D721Med (cell line): ENCODE measurements around the gene TRIM69.
"Not testable (repeated sequence)": the region's sequence is repeated elsewhere in the genome, so short reads cannot be mapped to it uniquely, and the experiment has no call there.

Source experiments
- DNase-seq: peaks from one replicate; pipeline ENCODE4 v3.0.0; 2011; ENCODE audit warnings: low spot score; ENCODE audit not compliant: insufficient read length
- FAIRE-seq: peaks from 2 replicates; lab custom pipeline; 2011; peaks lifted over from hg19 to GRCh38; lab: Jason Lieb, UNC
- CTCF ChIP-seq: IDR thresholded peaks from 2 replicates; pipeline ENCODE4 v1.5.1; 2012; ENCODE audit warnings: mild to moderate bottlenecking, control low read depth; ENCODE audit not compliant: insufficient read depth; ENCODE audit errors: missing control alignments

Gene TRIM69

DNA sequence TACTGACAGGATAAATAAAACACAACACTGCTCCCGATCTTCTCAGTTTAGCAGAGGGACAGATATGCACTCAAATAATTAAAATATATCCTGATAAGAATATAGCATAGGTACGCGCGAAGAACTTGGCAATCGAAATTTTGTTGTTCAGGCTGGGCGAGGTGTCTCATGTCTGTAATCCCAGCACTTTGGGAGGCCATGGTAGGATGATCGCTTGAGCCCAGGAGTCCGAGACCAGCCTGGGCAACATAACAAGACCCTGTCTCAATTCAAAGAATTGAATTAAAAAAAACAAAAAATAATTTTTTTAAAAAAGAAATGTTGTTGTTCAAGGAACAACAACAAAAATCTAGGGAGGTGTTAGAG lies 17.4 kb upstream of the TRIM69 start:
- no peak for TF ChIP-seq CTCF
- no peak for FAIRE-seq
- DNase-seq, result no peak

DNA sequence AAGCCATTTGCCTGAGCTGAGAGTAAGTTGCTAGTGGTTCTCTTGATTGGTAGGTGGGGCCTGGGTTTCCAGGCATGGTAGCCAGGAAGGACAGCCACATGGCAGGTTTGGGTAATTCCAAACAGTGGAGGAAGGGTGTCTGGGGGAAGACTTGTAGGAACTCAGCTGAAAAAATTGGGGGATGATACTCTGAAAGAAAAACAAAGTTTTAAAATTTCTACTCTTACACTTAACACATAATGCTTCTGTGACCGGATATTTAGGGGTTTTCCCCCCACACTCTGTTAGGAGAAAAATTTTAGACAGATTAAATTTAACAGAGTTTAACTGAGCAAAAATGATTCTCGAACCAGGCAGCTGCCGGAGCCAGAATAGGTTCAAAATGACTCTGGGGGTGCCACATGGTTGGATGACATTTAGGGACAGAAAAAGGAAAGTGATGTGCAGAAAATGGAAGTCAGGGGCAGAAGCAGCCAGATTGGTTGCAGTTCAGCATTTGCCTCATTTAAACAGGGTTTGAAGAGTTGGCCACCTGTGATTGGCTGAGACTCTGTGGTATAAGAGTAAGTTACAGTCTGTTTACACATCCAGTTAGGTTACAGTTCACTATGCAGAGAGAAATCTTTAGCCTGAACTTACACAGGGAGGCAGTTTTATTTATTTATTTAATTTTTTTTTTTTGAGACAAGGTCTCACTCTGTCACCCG lies 16.9 kb upstream of the TRIM69 start:
- no peak for TF ChIP-seq CTCF
- FAIRE-seq (no peak), DNase-seq (no peak)

DNA sequence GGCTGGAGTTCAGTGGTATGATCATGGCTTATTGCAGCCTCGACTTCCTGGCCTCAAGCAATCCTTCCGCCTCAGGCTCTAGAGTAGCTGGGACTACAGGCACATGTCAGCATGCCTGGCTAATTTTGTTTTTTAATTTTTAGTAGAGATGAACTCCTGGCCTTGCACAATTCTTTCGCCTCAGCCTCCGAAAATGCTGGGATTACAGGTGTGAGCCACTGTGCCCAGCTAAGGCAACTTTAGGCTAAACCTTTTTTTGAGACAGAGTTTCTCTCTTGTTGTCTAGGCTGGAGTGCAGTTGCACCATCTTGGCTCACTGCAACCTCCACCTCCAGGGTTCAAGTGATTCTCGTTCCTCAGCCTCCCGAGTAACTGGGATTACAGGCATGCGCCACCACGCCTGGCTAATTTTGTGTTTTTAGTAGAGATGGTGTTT lies 16.3 kb upstream of the TRIM69 start:
- not testable (repeated sequence) for FAIRE-seq

DNA sequence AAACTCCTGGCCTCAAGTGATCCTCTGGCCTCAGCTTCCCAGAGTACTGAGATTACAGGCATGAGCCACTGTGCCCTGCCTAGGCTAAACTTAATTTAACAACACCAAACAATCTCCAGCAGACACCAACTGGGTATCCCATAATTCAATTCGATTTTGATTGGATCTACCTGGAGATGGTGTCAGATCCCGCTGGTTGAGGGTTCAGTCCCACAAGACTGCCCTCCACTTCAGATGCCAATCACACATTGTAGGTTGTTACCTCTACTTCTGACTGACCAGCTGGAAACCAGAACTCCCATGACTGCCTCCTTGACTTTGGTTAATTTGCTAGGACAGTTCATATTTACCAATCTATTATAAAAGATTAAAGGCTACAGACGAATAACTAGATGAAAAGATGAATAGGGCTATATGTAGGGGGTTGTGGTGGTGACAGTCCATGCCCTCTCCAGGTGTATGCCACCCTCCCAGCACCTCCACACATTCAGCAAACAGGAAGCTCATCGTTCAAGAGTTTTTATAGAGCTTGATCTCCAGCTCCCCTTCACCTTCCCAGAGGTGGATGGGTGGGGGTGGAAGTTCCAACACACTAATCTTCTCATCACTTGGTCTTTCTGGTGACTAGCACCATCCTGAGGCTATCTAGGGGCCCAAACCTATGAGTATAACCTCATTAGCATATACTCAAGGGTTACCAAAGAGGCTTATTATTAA lies 15.7 kb upstream of the TRIM69 start:
- DNase-seq (no peak), FAIRE-seq (no peak)
- no peak for TF ChIP-seq CTCF

More for the DNA sequence above, 16.3 kb upstream of the TRIM69 start:
- DNase-seq, result not testable (repeated sequence)

GRCh38 chr15:44722011-44722410 lies 14.3 kb upstream of the TRIM69 start:
- no peak for FAIRE-seq
- no peak for TF ChIP-seq CTCF
- DNase-seq, result no peak

- FAIRE-seq (no peak), DNase-seq (no peak)
- TF ChIP-seq CTCF, result no peak
Measured at GRCh38 chr15:44726136-44726535, 10.2 kb upstream of the TRIM69 start.

DNA sequence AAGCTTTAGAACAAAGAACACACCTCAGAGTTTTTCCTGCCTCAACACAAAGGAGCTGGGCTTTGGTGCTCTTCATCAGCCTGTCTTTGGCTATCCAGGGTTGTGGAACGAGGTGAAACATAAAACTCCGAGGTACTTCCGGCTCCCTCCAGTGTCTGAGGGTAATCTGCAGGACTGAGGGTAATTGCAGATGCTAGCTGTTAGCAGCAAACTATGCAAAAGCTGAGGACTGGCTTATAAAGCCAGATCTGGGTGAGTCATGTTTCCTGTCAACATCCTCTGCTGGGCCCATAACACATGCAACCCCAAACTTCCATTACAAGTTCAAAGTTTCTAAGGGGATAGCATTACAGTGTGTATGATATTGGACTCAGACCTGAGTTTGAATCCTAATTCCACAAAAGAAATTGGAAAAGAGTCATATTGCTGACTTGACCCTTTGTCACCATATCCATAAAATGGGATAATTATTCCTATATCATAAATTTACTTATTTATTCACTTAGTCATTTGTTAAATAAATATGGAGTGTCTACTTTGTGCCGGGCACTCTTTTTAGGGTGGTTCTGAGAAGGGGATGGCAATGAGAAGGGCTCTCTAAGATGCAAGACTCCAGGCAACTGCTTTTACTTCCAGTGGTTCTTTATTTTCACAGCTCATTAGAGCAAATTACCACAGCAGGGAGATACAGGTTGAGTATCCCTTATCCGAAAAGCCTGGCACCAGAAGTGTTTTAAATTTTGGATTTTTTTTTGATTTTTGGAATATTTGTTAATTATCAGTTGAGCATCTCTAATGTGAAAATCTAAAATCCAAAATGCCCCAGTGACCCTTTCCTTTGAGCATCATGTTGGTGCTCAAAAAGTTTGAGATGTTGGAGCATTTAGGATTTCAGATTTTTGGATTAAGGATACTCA lies 9.5 kb upstream of the TRIM69 start:
- DNase-seq (no peak), FAIRE-seq (no peak)
- TF ChIP-seq CTCF, result no peak
